Trophoblast cell (in vitro differentiated cells and primary cell): ENCODE data around the gene CCL3.
"Not testable (repeated sequence)": the region's sequence is repeated elsewhere in the genome, so short reads cannot be mapped to it uniquely, and the experiment has no call there.

Experiments
- DNase-seq, 2 donors: peaks; one replicate each; pipeline ENCODE4 v3.0.0-alpha.2; 2016
- H2AFZ ChIP-seq: 2 replicates; pipeline ENCODE4 v1.6.1; 2013; ENCODE audit warnings: low read length, moderate library complexity, mild to moderate bottlenecking; ENCODE audit not compliant: insufficient read depth, poor library complexity
- H2AK5ac ChIP-seq: 2 replicates; pipeline ENCODE4 v1.6.1; 2013; ENCODE audit warnings: mild to moderate bottlenecking, low read length
- H2BK120ac ChIP-seq: 2 replicates; pipeline ENCODE4 v1.6.1; 2013; ENCODE audit warnings: low read length, mild to moderate bottlenecking, moderate library complexity; ENCODE audit not compliant: insufficient read depth, poor library complexity
- H2BK12ac ChIP-seq: 2 replicates; pipeline ENCODE4 v1.6.1; 2013; ENCODE audit warnings: mild to moderate bottlenecking, low read length, moderate library complexity
- H2BK5ac ChIP-seq: 2 replicates; pipeline ENCODE4 v1.6.1; 2013; ENCODE audit warnings: low read length, low read depth, moderate library complexity, mild to moderate bottlenecking; ENCODE audit not compliant: poor library complexity
- H3K14ac ChIP-seq: 2 replicates; pipeline ENCODE4 v1.6.1; 2013; ENCODE audit warnings: mild to moderate bottlenecking, low read length
- H3K18ac ChIP-seq: 2 replicates; pipeline ENCODE4 v1.6.1; 2013; ENCODE audit warnings: mild to moderate bottlenecking, low read length
- H3K23ac ChIP-seq: 2 replicates; pipeline ENCODE4 v1.6.1; 2013; ENCODE audit warnings: low read length
- H3K27ac ChIP-seq: 2 replicates; pipeline ENCODE4 v1.5.1; 2013; ENCODE audit warnings: low read depth, mild to moderate bottlenecking, inconsistent platforms, low read length, moderate library complexity
- H3K27me3 ChIP-seq: 2 replicates; pipeline ENCODE4 v1.6.1; 2013; ENCODE audit warnings: inconsistent platforms, mild to moderate bottlenecking, low read length, moderate library complexity; ENCODE audit not compliant: insufficient read depth
- H3K36me3 ChIP-seq, 2 experiments: 1 replicate in 1 of 2; 2 replicates in 1 of 2; pipeline ENCODE4 v1.6.1; 2013; ENCODE audit warnings: low read length in 2 of 2, mild to moderate bottlenecking in 2 of 2, moderate library complexity in 1 of 2; ENCODE audit not compliant: insufficient read depth in 2 of 2, control insufficient read depth in 1 of 2
- H3K4ac ChIP-seq: 2 replicates; pipeline ENCODE4 v1.6.1; 2013; ENCODE audit warnings: low read depth, mild to moderate bottlenecking, low read length, moderate library complexity
- H3K4me1 ChIP-seq, 2 experiments: 1 replicate in 1 of 2; 2 replicates in 1 of 2; pipeline ENCODE4 v1.6.1; 2013; ENCODE audit warnings: low read length in 2 of 2, mild to moderate bottlenecking in 2 of 2, moderate library complexity in 1 of 2; ENCODE audit not compliant: insufficient read depth in 2 of 2, control insufficient read depth in 1 of 2
- H3K4me2 ChIP-seq: 2 replicates; pipeline ENCODE4 v1.6.1; 2013; ENCODE audit warnings: inconsistent platforms, mild to moderate bottlenecking, low read length, moderate library complexity
- H3K4me3 ChIP-seq: 2 replicates; pipeline ENCODE4 v1.5.1; 2013; ENCODE audit warnings: mild to moderate bottlenecking, low read depth, low read length, inconsistent platforms
- H3K79me1 ChIP-seq: one replicate; pipeline ENCODE4 v1.6.1; 2013; ENCODE audit warnings: low read length
- H3K79me2 ChIP-seq: 2 replicates; pipeline ENCODE4 v1.6.1; 2013; ENCODE audit warnings: low read length, mild to moderate bottlenecking; ENCODE audit not compliant: control insufficient read depth, insufficient read depth, poor library complexity
- H3K9ac ChIP-seq: 2 replicates; pipeline ENCODE4 v1.6.1; 2013; ENCODE audit warnings: mild to moderate bottlenecking, low read length
- H3K9me3 ChIP-seq: 2 replicates; pipeline ENCODE4 v1.6.1; 2013; ENCODE audit warnings: low read depth, mild to moderate bottlenecking, control low read depth, inconsistent platforms, low read length; ENCODE audit not compliant: insufficient read depth
- H4K12ac ChIP-seq: 2 replicates; pipeline ENCODE4 v1.6.1; 2013; ENCODE audit warnings: low read depth, mild to moderate bottlenecking, low read length, moderate library complexity
- H4K8ac ChIP-seq: 2 replicates; pipeline ENCODE4 v1.6.1; 2013; ENCODE audit warnings: low read depth, mild to moderate bottlenecking, low read length, moderate library complexity
- H4K91ac ChIP-seq: one replicate; pipeline ENCODE4 v1.6.1; 2013; ENCODE audit warnings: low read depth, mild to moderate bottlenecking, low read length, moderate library complexity
- WGBS: extraction: QIAGEN DNeasy Blood & Tissue Kit; methylation state at CpG from one replicate; pipeline ENCODE4 v1.1.7; 2013; ENCODE audit warnings: missing lambda C conversion rate; ENCODE audit not compliant: insufficient read length, insufficient coverage; ENCODE audit errors: extremely low coverage; 5-methylcytosine and 5-hydroxymethylcytosine counted together

CCL3 gene

GRCh38 chr17:36092230-36092629 lies 2.3 kb upstream of the CCL3 start:
- no peak overlapping the region for H2BK12ac ChIP-seq
- H4K12ac ChIP-seq = no peak overlapping the region
- H2AK5ac ChIP-seq = no peak overlapping the region
- no peak overlapping the region for H3K4ac ChIP-seq
- H3K27ac ChIP-seq = no peak overlapping the region
- no CpG with 5 or more reads among the region's 4 CpGs for WGBS
- no peaks in the 10 kb centered on the region for H3K79me1 ChIP-seq
- H3K4me3 ChIP-seq = no peak overlapping the region
- no peaks in the 10 kb centered on the region for H3K27me3 ChIP-seq
- no peak overlapping the region for H3K18ac ChIP-seq
- no peaks in the 10 kb centered on the region for H3K79me2 ChIP-seq
- no peak overlapping the region for H3K9ac ChIP-seq
- H3K23ac ChIP-seq = no peak overlapping the region
- H3K36me3 ChIP-seq = no peaks in the 10 kb centered on the region
- H4K8ac ChIP-seq = no peak overlapping the region
- H4K91ac ChIP-seq = no peak overlapping the region
- no peaks in the 10 kb centered on the region for H3K9me3 ChIP-seq
- H3K4me1 ChIP-seq = no peaks in the 10 kb centered on the region
- no peak overlapping the region for H2BK120ac ChIP-seq
- H2BK5ac ChIP-seq = no peak overlapping the region
- H3K14ac ChIP-seq = no peak overlapping the region
- no peak overlapping the region for H3K4me2 ChIP-seq
- no peak for DNase-seq
- H2AFZ ChIP-seq = no peak overlapping the region

- Histone ChIP-seq H3K9me3 (no peaks in the 10 kb centered on the region), H3K18ac (no peak overlapping the region), H2BK12ac (no peak overlapping the region), H3K36me3 (no peaks in the 10 kb centered on the region), H2AFZ (no peak overlapping the region), H3K27me3 (no peaks in the 10 kb centered on the region), H3K79me1 (no peaks in the 10 kb centered on the region), H2AK5ac (no peak overlapping the region), H3K23ac (no peak overlapping the region), H3K4me1 (no peaks in the 10 kb centered on the region), H3K4me3 (no peak overlapping the region), H3K27ac (no peak overlapping the region), H4K12ac (no peak overlapping the region), H3K14ac (no peak overlapping the region), H4K8ac (no peak overlapping the region), H2BK5ac (no peak overlapping the region), H3K79me2 (no peaks in the 10 kb centered on the region), H3K4me2 (no peak overlapping the region), H3K4ac (no peak overlapping the region), H4K91ac (no peak overlapping the region), H3K9ac (no peak overlapping the region), H2BK120ac (no peak overlapping the region)
- WGBS = no CpG with 5 or more reads among the region's 4 CpGs
- no peak for DNase-seq
These were observed 541 bp downstream of the CCL3 start for GRCh38 chr17:36089339-36089865.

GRCh38 chr17:36088670-36089338 lies 1.1 kb downstream of the CCL3 start:
- Histone ChIP-seq H4K8ac (no peak overlapping the region), H3K79me1 (no peaks in the 10 kb centered on the region)

GRCh38 chr17:36087897-36088572 lies 1.9 kb downstream of the CCL3 start:
- H3K9me3 ChIP-seq, H3K4me3 ChIP-seq, H3K18ac ChIP-seq, H3K4me1 ChIP-seq, DNase-seq, H3K36me3 ChIP-seq, H3K27me3 ChIP-seq, H4K91ac ChIP-seq, H2AK5ac ChIP-seq, H3K79me1 ChIP-seq, H2BK12ac ChIP-seq, H3K14ac ChIP-seq, H4K12ac ChIP-seq, H3K4ac ChIP-seq, H2AFZ ChIP-seq, H3K4me2 ChIP-seq, H3K27ac ChIP-seq, H2BK120ac ChIP-seq, H4K8ac ChIP-seq, H3K79me2 ChIP-seq, H3K9ac ChIP-seq, H3K23ac ChIP-seq, H2BK5ac ChIP-seq: not testable (repeated sequence)
- no CpG with 5 or more reads among the region's 10 CpGs for WGBS

More at GRCh38 chr17:36088670-36089338, 1.1 kb downstream of the CCL3 start:
- H3K36me3 ChIP-seq = no peaks in the 10 kb centered on the region
- no CpG with 5 or more reads among the region's 14 CpGs for whole genome bisulfite sequencing
- H4K91ac ChIP-seq = no peak overlapping the region
- no peak overlapping the region for H3K4ac ChIP-seq
- no peak overlapping the region for H2BK120ac ChIP-seq
- H3K4me3 ChIP-seq = no peak overlapping the region
- no peak overlapping the region for H3K14ac ChIP-seq
- no peak overlapping the region for H3K9ac ChIP-seq
- no peak overlapping the region for H2BK5ac ChIP-seq
- no peak overlapping the region for H3K27ac ChIP-seq
- H2AK5ac ChIP-seq = no peak overlapping the region
- H3K4me2 ChIP-seq = no peak overlapping the region
- no peak overlapping the region for H3K23ac ChIP-seq
- no peak overlapping the region for H3K18ac ChIP-seq
- H4K12ac ChIP-seq = no peak overlapping the region
- no peaks in the 10 kb centered on the region for H3K79me2 ChIP-seq
- no peaks in the 10 kb centered on the region for H3K9me3 ChIP-seq
- no peaks in the 10 kb centered on the region for H3K27me3 ChIP-seq
- no peak overlapping the region for H2BK12ac ChIP-seq
- H2AFZ ChIP-seq = no peak overlapping the region
- H3K4me1 ChIP-seq = no peaks in the 10 kb centered on the region
- no peak for DNase-seq
